Germinal center (tissue), 1 donor: ENCODE measurements around the gene VTI1A.

Source experiments
- DNase-seq: peaks from one replicate; pipeline ENCODE4 v3.0.0; 2012; ENCODE audit warnings: mixed read lengths, low spot score

The VTI1A gene

DNA sequence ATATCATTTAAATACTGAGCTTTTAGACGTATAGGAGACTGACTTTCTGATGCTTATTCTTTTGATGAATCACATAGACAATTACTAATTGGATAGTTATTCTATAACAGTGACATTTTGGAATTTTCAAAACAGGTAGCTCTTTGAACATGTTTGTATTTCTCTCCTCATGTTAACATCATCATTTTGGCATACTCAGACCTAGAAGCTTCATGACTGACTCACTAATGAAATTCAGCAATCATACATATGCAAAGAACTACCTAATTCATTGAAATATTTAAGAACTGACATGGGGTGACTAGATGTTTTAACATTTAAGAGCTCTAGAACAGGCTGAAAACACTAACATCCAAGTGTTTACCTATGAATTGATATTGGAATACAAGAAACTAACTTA, 192.3 kb downstream of the VTI1A start:
- DNase-seq = no peak

DNA sequence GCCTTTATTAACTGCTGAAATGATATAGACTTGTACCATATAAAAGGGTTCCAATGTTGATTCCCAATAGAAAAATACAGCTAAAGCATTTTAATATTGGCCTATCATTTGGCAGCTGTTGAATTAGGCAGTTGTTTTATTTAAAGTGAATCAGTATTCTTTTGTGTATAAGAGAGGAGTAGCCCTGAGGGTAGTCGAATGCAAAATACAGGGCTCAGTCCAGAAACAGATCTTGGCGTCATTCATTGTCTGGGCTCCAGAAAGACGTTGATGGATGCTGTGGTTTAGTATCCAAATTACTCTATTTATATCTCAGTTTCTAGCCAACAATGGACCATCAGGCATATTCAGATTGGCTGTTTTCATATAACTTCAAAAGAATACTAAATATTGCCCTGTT, 193.6 kb downstream of the VTI1A start:
- DNase-seq = no peak

DNA sequence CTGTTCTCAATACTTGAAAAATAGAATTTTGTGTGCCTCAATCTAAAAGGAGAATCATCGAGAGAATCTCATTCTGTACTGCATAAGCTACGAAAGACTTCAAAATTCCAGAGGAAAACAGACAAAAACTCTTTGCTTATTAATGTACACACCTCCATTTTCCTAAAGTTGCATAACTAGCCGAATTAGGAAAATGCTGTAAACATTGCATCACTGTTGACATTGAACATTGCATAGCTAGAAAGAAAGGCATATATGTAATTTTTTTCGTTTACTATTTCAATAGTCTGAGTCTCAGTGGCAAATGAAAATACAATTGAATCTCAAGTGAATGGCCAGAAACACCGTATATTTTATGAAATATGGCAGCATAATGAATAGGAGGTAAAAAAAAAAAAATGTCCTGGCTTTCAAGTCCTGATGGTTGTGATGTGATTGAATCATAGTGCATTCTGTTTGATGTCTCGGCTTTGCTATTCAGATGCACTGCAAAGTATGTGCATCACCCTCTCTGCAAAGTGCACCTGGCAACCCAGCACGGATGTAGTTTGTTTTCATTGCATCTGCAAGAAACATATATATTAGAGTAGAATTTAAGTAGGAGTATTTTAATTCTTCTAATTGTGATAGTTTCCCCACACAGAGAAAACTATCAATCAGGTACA, 196.7 kb downstream of the VTI1A start:
- DNase-seq = no peak

DNA sequence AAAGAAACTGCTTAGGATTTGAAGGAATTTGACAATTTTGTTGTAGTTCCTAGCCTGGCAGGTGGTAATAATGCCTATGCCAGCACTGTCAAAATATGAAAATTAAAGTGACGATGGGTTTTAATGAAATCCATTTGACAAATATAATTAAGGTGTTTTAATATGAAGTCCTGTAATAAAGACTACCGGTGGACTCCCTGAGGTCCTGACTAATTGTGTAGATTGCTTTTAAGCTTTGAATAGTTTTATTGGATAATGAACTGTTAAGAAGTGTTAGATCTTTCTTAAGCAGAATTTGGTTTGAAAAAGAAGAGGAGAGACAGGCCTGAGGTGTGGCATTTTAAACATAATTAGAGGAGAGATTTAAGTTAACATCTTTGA, 197.2 kb downstream of the VTI1A start:
- no peak for DNase-seq

DNA sequence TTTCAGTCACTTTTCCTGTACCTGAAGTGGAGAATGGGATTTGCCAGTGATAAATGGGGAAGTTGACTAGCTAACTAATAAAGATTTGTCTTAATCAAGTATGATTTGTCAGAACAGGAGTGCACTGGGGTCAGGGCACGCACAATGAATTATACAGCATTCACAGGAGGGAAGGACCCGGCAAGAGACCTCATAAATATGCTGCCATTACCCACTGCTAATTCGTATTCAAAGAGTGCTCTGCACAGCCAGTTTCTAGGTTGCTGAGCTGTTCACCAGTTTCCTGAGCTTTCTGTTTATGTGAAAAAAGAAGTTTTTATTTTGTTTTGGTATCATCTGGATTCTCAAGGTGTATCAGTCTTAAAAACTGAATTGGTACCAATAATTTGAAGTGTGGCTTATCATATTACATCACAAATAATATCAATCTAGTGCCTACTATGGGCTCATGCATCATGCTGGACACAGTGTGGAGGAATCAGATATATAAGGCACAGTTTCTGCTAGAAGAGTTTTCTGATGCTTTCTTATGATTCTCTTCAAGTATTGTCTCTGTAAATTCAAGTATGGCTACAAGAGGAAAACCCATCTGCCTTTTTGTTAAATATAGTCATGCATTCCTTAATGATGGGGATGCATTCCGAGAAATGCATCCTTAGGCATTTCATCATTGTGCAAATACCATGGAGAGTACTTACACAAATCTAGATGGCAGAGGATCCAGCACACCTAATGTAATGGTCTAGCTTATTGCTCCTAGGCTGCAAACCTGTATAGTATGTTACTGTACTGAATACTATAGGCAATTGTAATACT, 202.2 kb downstream of the VTI1A start:
- no peak for DNase-seq

DNA sequence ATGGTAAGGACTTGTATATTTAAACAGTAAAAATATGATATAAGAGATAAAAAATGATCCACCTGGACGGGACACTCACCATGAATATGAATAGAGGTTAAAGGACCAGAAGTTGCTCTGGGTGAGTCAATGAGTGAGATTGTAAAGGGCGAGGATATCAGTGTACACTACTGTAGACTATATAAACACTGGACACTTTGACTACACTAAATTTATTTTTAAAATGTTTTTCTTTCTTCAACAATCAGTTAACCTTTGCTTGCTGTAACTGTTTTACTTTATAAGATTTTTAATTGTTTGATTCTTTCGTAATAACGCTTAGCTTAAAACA, 202.8 kb downstream of the VTI1A start:
- no peak for DNase-seq

DNA sequence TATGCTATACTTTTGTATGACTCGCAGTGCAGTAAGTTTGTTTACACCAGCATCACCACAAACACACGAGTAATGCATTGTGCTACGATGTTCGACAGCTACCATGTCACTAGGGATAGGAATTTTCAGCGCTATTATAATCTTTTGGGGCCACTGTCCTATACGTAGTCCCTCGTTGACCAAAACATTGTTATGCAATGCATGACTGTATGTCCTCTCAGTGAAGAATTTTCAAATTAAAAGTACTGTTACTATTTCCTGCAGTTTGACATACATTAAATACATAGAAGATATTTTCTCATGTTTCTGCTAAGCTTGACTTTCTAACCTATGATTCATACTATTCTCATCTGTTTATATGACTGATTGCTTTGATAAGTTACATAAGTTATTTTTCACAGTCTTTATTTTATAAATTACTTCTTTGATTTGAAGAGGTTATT, 203.6 kb downstream of the VTI1A start:
- DNase-seq = no peak

DNA sequence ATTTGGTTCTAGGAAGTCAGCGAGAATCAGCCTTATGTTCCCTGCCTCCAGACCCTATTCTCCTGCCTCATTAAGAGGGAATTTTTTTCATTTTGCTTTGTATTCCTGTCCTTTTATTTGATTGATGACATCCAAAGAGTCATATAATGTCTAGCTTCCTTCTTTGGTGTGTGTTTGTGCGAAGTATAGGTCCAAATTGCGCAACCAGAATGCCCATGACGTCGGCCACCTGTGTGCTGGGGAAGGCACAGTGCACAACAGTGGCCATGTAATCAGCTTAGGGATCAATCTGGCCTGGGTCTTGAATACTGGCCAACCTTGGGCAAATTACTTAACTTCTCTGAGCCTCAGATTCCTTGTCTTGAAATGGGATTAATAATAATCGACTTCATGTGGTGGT, 206.2 kb downstream of the VTI1A start:
- no peak for DNase-seq

DNA sequence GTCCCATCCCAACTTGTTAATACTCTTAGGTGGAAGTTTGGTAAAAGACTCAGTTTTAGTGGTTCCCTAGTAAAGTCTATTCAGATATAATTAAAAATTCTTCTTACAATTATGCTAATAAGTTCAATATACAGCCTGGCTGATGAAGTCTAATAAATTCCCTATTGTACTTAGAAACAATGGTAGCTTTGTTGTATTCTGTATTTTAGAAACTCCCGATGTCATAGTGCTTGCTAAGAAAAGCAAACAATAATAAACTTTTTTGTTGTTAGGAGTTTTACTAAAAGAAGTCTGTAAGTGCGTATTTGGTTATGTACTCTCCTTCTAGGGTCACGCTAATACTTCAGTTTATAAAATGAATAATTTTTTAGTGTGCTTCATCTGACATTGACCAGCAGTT, 206.8 kb downstream of the VTI1A start:
- DNase-seq = no peak

DNA sequence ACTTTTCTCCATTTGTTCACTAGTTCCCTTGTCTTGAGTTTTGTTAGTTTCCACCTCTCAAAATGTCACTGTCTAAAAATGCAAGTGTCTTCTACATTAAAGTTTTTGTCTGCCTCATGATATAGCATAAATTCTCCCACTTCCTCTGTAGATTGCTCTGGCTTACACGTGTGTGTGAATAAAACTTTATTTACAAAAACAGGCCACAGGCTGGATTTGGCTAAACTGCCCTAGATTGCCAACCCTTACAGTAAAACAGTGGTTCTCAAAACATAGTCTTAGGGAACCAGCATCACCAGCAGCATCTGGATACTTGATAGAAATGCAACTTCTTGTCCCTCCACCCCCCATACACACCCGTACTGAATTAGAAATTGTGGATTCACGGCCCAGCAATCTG, 207.8 kb downstream of the VTI1A start:
- DNase-seq = no peak

DNA sequence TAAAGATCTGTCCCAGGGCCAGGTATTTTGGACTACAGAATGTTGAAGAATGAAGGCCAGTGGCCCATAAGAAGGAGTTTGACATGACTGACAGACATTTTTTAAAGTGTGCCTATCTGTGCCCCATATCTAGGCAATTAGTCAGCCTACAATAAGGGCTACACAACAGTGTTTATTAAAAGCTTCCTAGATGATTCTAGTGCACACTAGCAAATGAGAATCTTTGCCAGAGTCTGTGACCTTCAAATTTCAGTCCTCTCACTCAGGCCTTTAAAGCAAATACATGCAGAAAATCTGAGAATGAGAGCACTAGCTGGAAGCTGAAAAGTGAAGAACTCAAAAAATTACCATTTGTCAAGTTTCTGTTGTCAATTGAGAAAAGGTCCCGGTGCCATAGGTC, 208.7 kb downstream of the VTI1A start:
- no peak for DNase-seq

DNA sequence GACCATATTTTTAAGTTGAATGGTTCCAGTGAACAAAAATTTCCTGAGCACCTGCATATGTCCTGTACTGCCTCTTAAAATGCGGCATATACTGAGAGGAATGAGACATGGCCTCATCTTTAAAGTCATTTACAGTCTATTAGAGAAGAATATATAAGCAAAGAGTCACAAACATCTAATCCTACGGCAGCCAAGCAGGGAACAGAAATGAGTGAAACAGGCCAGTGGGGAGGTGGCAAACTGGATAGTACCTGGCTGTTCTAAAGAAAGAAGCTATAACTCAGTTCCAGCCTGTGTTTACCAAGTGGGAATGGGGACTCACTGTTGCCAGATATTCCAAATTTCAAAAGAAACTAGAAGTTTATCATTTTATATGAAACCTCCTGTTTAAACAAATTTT, 211.4 kb downstream of the VTI1A start:
- DNase-seq = no peak

DNA sequence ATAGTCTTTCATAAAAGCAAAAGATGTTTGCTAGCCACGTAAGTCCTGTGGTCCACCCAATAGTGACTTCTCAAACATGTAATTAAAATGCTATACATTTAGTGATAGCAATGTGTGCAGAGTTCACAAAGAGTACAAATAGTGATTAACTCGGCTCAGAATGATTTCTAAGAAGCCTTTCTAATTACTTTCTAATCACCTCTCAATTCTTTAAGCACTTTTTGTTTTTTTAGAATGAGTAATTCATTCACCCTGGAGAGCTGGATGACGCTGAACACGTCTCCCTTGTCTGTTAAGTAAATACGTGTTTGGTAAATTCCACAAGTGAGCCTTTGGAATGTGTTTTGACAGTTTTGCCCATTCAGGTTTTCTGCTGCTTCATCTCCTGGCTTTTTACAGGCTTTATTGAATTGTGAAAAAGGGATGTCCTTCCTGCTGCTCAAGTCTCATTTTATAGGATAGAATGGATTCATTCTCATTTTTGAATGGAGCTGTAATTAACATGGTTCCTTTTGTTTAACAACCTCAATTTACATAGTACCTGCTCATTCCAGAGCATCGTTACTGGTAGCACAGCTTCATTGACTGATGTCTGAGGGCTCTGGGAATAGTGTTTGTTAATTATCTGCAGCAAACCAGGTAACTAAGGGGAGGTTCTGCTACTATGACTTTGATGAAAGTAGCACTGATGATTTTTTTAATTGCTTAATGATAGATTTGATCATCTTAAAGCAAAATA, 212.1 kb downstream of the VTI1A start:
- DNase-seq = no peak

DNA sequence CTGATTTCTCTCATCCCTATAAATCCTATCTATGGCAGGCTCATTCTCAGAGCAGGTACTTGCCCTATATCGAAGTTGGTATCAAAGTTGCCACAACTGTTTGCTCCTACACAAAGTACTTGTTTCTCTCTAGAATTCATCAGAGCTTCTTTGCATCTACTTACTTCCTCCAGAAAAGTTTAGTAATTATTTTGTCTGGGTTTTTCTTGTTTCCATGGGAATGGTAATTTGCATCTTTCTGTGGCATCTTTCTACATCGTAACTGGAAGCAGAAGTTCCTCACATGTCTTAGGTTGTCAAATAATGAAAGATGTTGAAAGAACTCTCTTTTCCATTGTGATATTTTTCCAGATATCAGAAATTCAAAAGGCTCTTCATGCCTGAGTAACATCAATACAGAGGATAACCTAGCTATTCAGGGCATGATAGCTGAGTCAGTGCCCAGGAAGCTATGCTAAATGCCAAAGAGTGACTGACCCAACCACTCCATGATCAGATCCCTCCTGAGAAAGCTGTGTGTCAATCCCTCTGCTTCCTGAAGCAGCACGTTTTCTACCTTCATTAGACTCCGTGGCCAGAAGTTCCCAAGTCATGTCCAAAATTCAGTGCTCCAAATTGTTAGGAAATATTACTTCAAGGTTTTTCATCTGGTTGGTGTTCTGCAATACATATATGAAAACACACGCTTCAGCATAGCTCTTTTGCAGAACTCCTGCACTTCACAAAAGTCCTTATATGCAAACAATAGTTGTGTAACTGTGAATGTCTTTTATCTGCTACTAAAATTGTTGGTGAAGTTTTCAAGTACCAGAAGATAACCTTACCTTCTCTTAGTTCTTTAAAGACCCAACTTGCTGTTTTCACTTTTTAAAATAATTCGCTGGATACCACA, 216.5 kb downstream of the VTI1A start:
- no peak for DNase-seq

DNA sequence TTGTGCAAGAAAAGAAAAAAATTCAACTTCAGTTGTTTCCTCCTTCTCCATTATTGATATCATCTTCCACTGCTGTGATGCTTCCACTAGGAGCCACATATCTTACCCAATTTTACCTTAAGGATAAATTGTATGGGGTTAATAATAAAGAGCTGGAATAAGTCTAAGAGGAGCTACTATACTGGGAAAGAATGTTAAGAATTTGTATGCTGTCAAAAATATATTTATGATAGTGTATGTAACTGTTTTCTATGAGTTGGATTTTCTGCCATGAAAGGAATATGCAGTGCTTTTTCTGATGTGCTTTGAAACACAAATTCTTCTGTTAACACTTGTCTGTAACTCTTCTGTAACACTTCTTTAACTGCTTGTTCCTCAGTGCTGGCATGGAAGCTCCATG, 219.1 kb downstream of the VTI1A start:
- no peak for DNase-seq

DNA sequence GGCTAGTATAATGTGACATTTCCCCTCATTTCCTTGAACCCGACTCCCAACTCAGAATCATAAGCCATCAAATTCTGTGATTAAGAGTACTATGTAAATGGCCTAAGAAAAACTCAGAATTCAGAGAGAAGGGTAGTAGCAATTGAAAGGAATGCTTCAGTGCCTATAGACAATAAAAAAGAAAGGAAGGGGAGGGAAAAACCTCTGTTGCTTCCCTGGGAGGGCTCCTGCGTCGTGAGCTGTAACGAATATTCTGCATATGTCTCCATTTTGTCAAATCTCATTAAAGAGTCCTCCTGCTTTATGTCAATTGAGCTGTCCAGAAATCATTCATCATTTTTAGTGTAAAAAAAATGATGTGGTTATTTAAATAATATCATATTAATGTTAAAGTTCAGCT, 223.0 kb downstream of the VTI1A start:
- DNase-seq = no peak

DNA sequence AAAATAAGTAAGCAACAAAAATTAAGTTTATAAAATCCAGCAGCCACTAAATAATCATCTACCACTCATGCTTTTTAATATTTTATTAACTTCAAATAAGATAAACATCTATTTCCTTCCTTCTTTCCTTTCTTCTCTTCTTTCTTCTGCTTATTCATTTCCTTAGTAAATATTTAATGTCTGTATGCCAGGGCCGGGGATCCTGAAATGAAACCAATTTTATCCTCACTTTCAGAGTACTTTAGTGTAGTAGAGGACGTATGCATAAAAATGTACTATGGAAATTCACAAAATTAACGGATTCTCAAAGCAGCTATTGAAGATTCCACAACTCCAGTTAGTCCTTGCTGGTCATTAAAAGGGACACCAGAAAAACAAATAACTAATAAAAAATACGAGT, 224.7 kb downstream of the VTI1A start:
- DNase-seq = no peak

DNA sequence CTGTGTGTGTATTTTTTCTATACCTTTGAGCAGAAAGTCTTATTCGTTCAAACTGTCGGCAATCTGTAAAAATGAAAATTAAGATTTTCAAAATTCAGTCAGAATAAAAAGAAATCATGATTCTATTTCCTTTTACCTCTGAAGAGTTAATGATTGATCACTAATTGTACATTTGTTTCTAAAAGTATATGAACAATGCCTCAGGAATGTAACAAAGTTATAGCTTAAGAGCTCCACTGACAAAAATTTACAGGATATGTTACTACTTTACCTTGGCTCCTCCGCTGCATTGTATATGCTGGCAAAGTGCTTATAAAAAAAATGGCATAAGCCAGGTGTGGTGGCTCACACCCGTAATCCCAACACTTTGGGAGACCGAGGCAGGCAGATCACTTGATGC, 225.7 kb downstream of the VTI1A start:
- no peak for DNase-seq

DNA sequence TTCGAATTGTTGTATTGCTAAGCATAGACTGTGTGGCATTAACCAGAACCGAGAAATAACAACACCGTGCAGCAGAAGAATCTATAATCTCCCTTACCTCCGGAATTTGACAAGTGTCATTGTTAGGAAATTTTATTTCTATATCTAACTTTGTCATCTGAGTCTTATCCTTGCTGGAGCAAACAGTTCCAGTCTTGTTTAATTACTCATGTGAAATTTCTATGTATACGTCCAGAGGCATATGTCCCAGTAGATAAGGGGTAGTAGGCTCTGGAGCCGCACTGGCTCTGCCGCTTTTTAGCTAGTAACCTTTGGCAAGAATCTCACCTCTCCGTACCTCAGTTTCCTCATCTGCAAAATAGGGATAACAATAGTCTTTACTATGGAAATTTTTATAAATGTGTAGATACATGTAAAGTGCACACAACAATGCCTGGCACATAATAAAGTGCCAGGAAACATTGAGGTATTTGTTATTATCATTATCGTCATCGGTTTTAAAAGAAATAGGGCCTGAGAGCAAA, 228.6 kb downstream of the VTI1A start:
- DNase-seq = no peak

DNA sequence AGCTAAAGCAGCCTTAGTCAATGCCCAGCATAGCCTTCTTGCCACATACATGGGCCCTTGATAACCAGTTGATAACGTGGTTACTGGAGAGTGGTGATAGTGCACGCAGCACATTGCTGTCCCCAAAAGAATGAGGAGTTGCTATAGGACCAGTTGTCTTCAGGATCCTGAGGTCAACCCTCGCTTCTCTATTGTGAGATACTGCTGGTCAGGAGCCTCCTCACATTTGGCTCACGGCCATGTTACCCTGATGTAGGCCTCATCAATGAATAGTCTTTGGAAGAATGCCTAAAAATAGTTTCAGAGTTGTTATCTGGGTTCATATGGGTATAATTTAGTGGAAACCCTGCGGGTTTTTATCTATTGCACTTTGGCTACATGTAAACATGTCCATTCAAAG, 230.7 kb downstream of the VTI1A start:
- no peak for DNase-seq

DNA sequence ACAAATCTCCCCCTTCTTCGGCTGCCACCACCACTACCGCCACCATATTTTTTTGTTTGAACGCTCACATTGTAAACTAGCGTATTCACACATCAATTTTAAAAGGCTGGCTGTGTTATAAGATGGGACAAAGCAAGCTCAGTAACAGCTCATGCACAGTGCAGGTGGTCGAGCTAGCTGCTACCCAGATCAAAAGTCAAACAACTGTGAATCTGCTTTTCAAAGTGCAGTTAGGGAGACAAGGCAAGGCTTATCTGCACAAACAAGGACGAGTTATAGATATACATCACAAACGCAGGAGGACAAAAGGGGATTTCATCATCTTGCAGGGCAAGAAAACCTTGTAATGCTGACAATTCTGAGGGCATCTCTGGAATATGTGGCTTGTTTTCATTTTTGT, 231.6 kb downstream of the VTI1A start:
- DNase-seq = no peak

DNA sequence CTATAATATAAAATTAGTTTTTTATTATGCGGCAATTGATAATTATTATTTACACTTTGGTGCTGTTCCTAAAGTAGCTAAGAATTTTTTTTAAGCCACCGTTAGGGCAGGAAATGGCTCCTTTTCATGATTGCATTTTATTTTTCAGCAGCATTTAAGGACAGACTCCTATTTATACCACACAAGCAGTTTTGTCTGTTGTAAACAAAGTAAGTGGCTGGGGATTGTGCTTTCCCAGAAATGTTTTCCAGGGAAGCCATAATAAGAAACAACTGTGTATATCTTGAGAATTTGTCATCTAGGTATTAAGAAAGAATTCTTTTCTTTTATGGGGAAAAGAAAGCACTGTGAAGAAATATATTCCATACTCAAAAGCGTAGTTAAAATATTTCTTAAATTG, 232.0 kb downstream of the VTI1A start:
- DNase-seq = no peak
